HG02840 (cell line): ENCODE measurements around the gene PPA2.

ENCODE experiments used
- ATAC-seq: cut with Tn5 transposase; IDR thresholded peaks from one replicate; pipeline ENCODE4 v1.9.1; 2021; ENCODE audit warnings: mild to moderate bottlenecking, moderate library complexity, moderate number of reproducible peaks; ENCODE audit not compliant: unreplicated experiment, low FRiP score

The PPA2 gene

DNA sequence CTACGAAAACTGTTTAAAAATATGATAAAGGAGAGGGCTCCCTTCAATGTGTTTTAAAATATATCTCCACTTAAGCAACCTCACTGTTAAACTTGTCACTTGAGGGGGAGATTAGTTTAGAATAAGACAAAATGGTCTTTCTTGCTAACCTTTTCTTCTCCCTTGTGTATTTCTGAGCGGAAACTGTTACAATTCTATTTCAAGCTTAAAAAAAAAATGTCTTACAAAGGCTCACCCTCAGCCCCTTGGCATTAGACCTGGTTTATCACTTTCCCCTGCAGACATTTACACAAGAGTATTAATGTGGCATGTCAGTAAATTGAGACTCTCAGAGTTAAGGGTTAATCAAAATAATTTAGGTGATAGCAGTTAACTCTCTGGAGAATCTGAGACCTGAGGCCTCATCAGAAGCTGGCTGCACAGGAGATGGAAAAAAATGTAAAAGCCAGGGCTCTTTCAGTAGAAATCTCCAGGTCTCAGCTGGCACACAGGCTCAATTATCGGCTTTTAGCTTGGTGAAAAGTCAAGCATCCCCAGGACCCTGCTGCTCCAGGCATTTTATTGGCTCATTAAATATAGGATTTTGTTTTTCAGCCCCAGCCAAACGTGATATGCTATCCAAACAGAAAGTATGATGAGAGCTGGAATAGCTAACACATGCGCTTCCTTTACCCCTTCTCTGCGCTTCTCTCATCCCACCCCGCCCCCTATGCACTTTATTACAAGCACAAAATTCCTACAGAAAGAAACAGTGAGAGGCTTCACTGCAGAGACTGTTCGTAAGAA, 130.5 kb downstream of the PPA2 start:
- ATAC-seq, result no peak

GRCh38 chr4:105329081-105329480, 144.8 kb downstream of the PPA2 start:
- no peak for ATAC-seq

DNA sequence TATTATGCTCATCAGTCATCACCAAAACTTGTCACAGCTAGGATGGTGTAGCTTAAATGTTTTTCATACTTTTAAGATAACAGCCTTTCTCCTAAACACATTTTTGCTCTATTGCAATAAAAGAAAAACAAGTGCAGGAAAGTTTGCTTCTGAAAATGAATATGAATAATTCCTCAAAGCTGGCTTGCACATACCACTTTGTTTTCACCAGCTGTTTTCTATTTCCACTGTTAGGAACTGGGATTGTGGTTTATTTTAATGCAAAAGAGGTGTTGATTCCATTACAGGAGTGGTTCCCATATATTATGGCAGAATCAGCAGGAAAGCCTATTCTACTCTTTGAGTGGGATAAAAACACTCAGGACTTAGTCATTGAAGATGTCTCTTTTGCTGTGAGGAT, 145.9 kb downstream of the PPA2 start:
- no peak for ATAC-seq

DNA sequence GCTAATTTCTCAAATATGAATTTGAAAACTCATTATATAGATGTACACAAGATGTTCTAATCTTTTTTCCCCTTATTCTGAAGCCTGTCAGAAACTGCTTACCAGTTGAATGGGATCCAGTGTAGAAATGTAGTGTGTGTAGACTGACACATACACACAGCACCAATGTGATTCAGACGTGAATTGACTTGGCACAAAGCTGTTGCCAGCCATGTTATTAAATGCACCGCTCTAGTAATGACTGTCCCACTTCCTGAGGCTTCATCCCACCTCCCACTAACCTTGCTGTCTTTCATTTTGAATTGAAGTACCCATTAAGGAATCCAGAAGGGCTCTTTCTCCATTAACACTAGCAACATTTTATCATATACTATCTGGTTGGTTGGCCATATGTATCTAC, 146.6 kb downstream of the PPA2 start:
- ATAC-seq, result no peak
